HG02885 (cell line): Measurements from ENCODE around the gene COL2A1.
A peak's percentile ranks its signal among the peaks of the same experiment; 100 is the strongest.

Experiments used
- ATAC-seq: cut with Tn5 transposase; IDR thresholded peaks from one replicate; pipeline ENCODE4 v1.9.1; 2021; ENCODE audit warnings: mild to moderate bottlenecking; ENCODE audit not compliant: unreplicated experiment, poor library complexity

COL2A1 gene

DNA sequence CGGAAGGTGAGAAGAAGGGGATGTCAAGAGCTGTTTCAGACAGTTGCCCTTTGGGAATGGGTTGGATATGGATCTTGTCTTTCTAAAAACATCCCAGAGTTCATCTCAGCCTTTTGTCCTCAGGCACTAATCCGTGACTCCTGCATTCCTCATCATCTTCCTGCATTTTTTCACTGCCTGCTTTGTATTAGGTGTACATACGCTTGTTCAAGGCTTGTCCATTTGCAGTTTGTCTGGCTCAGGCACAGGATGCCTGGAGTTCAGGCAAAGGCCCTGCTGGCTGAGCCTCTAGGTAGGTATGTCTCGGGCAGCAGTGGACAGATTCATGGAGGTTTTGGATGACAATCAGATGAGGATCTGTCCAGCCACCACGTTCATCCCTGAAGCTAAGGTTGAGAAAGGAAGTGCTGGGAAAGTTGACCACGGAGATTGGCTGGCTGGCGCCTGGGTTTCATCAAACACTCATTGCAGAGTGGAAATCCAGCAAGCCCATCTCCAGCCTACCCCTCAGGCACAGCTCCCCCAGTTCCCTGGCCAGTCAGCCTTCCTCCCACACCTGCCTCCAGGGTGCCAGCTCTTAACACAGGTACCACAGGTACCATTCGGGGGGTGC is 53.3 kb downstream of the COL2A1 start:
- no peak for ATAC-seq

DNA sequence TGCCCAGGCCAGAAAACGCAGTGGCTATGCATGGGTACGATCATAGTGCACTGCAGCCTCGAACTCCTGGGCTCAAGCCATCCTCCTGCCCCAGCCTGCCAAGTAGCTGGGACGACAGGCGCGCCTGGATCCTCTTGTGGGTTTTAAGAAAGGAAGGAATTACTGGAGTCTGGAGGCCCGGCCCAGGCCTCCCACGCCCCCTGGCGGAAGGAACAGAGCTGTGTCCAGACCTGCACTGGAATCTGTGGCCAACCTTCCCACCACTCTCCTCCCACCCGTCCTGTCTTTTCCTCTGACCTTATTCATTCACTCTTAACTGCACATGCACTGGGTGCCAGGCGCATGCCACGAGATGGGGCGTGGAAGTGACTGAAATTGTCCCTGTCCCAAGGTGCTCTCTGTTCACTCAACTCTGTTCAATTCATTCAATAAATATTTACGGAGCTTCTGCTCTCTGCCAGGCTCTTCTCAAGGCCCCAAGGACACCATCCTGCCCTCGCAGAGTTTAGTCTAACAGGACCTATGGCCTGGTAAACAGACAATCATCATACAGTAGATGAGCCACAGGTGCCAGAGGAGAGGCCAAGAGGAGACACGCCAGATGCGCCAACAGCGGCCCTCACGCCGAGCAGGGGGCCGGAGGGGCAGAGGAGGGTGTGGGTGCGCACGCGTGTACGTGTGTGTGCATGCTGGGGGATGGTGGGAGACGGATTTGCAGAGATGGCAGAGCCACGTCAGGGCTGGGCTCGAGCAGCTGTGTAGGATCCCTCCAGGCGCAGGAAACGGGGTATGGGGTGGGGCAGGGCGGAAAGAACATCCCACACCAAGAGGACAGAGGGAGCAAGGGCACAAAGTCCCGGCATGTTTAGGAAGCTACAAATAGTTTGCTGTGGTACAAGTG is 54.6 kb downstream of the COL2A1 start:
- ATAC-seq: peak; percentile 68

DNA sequence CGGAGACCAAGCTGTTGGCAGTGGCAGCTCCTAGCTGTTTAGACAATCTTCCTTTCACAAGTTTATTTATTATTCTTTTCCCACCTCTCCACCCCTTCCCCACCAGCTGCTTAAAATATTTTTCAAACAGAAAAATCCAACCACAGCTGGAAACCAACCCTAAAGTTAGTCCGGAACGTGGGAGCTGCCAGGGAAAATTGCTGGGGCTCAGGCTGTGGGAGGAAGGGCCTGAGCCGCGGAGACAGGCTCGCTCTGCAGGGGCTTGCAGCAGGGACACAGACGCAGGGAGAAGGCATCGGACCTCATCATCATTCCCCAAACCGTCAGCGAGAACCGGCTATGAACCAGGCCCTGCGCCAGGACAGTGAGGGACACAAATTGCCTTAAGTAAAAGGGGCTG is 56.9 kb downstream of the COL2A1 start:
- ATAC-seq: no peak

DNA sequence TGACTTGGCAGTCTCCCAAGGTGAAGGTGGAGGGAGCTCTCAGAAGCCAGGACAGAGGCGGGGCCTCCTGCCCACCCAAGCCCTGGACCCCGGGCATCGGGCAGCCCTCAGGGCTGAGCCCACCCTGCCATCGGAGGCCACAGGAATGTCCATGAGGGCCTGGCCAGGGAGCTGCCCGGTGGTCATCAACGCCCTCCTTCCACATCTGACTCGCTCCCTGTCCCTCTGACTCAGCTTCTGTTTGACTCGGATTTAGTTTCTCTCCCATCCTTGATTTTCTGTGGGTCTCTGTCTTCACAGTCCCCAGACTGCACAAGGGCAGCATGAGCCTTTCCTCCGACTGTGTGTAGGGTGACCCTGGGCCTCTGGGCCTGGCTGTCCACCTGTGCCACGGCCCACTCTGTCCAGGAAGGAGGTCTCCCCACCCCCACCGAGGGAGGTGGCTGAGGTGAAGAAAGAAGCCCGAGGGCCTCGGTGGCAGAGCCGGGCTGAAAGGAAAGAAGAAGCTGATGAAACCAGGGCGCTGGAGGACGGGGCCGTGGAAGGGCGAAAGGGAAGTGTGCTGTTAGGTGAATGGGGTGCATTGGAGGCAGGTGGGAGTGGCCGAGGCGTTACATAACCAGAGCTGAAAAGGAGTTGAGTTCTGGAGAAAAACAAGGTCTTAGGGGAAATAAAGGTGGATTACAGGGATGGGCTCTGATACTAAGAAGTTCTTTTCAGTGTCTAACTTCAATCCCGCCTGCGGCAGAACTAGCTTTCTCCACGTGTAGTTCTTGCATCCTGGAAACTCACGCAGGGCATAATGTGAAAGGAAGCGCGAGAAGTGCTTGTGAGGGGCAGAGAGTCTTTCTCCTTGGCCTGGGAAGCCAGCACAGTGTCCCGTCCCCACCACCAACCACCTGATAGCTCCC is 57.6 kb downstream of the COL2A1 start:
- no peak for ATAC-seq

DNA sequence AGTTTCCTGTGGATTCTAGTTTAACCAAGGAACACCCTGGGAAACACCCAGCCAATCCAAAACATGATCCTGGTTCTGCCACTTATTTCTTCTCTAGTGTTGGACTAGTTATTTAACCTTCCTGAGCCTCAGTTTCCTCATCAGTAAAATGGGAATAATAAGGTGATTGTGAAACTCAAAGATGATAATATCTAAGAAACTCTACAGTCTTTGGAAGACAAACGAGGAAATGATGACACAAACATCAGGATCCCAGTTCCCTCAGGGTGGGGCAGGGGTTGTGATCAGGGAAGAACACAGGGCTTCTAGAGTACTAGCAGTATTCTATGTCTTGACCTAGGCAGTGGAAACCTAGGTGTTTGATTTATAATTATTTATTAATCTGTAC is 58.9 kb downstream of the COL2A1 start:
- ATAC-seq: no peak

DNA sequence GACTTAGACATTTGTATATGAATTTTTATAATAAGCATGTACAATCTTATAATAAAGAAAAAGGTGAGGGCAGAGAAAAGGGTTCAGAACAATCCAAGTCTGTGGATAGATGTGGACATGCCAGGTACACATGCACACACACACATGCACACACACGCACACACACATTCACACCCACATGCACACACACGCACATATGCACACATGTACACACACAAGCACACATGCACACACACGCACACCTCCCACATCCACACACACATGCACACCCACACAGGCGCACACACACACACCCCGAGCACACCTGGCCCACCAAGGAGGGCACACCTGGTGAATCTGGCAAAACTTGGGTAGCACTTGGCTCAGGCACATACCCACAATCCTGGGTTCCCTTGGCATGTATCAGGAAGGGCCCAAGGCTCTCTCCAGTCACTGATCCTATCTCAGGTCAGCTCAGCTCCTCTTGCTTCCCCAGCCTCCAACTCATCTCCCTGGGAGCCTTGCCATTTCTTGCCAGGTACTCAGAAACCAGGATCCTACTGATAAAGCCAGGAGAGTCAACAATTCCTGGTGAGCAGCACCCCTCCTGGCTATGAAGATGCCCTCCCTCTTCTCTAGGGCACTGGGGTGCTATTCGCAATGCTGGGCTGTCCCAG is 59.5 kb downstream of the COL2A1 start:
- no peak for ATAC-seq

DNA sequence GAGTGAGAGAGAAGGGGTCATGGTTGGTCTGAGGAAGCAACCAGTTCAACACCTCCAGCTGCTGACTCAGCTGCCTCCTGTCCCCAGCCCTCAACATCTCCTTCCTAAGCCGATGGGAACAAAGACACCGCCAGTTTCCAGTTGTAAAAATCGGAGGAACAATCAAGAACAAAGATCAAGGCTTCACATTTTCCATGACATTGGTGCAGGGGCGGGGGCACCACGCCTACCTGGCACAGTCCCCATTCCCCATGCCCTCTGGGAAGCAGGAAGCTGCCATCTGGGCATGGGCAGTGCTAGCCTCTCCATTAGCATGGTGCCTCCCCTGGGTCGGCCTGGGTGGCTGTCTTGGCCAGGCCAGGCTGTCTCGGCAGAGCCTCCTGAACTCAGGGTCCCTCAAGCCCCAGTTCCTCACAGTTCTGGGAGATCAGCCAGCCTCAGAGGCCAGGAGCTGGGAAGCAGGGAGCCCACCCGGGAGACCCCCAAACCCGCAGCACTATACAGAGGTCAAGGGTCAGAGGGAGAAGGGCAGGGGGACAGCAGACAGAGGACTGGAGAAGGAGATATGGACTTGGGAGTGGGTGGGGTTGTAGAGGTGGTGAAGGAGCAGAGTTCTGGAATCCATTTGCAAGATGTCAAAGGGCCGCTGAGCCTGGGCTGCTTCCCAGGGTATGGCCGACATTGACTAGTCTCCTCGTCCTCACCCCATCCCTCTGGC is 60.5 kb downstream of the COL2A1 start:
- no peak for ATAC-seq

DNA sequence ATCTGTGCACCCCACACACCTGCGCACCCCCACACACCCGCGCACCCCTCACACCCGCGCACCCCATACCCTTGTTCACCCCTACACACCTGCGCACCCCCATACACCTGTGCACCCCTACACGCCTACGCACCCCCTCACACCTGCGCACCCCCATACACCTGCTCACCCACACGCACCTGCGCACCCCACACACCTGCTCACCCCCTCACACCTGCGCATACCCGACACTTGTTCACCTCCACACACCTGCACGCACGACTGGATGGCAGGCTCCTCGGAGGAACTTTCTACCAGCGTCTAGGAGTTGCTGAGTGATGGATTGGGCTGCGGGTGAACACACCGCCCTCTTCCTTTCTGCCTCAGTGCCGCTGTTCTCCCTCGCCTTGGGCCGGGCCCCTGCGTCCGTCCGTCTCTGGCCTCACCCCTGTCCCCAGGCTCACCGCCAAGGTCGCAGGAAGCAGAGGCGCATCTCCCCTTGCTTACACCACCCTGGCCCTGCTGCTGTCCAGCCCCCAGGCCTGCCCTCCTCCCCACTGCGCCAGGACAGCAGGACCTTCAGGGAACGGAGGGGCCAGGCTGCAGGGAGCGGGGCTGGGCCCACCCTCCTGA is 61.6 kb downstream of the COL2A1 start:
- no peak for ATAC-seq

DNA sequence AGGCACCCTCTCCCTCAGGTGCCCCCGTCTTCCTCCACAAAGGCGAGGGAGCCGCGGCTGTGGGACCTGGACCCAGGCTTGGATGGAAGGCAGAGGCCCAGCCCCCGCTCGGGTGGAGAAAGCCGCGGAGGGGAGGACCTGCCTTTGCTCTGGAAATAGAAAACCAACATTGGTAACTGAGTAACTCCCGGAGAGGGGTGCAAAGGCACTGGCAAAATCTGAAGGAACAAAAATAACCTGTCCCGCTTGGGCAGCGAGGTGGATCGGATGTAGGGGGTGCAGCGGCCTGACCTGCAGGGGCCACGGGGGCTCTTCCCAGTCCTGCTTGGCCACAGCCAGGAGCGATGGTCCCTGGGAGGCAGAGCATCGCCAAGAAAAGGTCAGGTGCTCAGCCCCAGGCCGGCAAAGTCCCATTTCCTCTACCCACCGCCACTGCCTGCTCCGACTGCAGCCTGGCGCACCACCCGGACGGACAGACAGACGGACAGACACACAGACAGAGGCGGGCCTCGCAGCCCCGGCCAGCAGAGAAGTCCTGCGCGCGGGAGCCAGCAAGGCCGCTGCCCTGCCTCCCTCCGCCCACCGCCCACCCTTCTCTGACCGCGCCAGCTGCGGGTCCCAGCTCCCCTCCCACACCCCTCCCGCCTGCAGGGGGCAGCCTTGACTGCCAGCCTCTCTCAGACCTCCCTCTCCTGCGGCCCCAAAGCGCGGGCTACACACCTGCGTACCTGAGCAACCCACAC is 62.2 kb downstream of the COL2A1 start:
- no peak for ATAC-seq

DNA sequence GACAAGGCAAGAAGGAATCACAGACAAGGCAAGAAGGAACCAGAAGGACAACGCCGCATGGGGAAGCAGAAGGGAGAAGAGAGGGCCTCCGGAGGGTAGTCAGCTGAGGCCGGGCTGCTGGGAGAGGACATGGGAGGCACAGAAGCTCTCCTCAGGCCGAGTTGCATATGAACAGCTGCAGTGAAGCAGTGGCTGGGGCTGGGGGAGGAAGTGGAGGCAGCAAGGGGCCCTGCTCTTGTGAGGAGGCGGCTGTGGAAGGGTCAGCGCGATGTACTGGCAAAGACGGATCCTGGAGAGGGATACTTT is 62.8 kb downstream of the COL2A1 start:
- ATAC-seq: no peak

DNA sequence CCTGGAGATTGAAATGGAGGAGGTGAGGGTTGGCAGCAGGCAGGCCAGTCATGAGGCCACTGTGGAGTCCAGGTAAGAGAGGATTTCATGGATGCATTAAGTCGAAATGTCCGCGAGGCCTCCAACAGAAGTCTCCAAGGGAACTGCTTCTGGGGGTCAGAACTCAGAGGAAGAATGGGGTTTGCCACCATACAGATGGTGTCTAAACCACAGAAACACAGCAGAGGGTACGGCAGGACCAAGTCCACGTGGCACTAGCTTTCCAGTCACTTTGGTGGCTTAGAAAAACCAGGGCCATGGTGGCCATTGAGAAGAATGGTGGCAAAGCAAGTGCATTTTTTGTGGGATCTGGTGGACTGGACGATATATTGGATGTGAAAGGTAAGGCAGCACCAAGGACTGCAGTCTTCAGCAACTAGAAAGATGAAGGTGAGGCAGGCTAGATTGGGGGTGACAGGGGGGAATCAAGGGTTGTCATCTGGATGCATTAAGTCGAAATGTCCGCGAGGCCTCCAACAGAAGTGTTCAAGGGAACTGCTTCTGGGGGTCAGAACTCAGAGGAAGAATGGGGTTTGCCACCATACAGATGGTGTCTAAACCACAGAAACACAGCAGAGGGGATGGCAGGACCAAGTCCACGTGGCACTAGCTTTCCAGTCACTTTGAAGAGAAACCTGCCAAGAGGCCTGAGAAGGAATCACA is 63.4 kb downstream of the COL2A1 start:
- no peak for ATAC-seq

DNA sequence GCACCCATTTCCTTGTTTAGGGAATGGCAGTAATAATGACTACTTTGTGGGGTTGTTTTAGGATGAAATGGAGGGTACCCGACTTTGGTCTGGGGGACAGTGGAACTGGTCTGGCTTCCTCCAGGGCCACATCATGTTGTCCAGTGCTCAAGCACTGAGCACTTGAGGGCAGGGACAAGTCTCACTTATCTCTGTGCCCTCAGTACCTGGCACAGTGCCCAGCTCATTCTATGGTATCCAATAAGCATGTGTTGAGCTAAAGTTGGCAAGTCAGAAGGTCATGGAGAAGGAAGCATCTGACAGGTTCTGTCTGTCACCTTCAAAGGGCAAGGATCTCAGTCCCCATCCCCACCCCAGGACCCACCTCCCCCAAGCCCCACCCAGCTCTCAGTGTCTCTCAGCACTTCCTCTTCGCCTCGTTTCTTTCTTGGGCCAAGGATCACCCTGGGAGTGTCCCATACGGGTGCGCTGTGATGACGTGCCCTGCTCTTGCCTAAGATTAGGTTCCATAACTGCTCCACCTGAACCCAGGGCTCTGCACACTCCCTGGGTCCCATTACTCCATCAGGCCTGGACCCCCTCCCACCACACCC is 65.2 kb downstream of the COL2A1 start:
- no peak for ATAC-seq

GRCh38 chr12:47938594-47938993 is 65.7 kb downstream of the COL2A1 start:
- ATAC-seq: no peak

DNA sequence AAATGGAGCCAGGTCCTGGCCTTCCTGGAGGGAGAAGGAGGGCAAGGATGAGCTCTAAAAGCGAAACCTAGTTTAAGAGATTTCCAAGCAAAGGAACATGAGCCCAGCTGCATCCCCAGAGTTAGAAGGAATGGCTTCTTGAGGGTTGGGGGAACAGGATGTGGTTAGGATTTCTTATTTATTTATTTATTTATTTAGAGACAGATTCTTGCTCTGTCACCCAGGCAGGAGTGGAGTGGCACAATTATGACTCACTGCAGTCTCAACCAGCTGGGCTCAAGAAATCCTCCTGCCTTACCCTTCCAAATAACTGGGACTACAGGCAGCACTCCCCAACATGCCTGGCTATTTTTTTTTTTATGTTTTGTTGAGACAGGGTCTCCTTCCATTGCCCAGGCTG is 66.2 kb downstream of the COL2A1 start:
- ATAC-seq: no peak

DNA sequence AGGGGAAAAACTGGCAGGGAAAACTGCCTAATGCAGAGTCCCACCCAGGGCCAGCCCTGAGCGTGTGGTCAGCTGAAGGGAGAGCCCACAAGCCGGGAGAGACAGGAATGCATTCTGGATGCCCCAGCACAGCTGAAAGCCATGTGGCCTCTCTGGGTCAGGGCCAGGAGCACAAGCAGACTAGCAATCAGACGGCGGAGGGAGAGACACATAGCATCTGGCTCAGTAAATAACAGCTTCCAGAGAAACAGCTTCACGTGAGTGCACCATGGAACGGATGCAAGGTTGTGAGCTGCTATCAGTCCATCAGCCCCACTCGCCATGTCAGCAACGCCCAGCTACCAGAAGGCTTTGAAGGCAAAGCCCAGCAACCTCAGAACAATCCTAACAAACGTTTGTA is 69.1 kb downstream of the COL2A1 start:
- ATAC-seq: no peak

GRCh38 chr12:47931187-47931586 is 73.1 kb downstream of the COL2A1 start:
- ATAC-seq: no peak

- ATAC-seq: no peak
Measured at GRCh38 chr12:47930634-47931033, 73.6 kb downstream of the COL2A1 start.

DNA sequence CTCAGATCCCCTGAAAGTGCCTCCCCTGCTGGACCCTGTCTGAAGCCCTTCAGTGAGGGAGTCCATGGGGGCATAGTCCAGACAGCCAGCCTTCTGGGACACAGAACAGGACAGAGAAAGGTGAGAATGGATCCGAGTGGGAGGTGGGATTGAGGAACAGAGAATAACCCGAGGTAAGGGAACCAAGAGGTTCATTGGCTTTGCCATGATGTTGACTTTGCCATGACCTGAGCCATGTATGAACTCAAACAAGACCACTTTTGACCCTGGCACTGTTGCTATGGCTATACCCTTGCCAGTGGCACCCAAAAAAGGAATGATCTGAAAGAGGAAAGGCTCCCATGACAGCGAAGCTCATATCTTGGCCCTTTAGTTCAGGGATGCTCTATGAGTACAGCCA is 76.9 kb downstream of the COL2A1 start:
- ATAC-seq: no peak
